ENCODE data around the gene HAP1. TPM values are rescaled to one million over a fixed set of nuclear protein-coding genes. Genes with fewer than 3 reads are reported as not detected.

The HAP1 gene
- 0.45 and 1.7 TPM in 2 replicates for total RNA-seq (ENCODE audit: low replicate concordance)

GRCh38 chr17:41734139-41734948, at the start of gene HAP1:
HAP1 (minus strand) TSS chr17:41734643; CDS start chr17:41734634, 9 bp downstream.
- Histone ChIP-seq H3K36me3 (no peaks in the 10 kb centered on the region), H3K79me2 (ENCODE audit: low read depth) (no peaks in the 10 kb centered on the region), H3K27ac (no peak within 1 kb of the TSS), H3K27me3 (peaks cover 75% of the 10 kb centered on the region), H3K4me1 (peaks cover 4% of the 10 kb centered on the region), H3K4me2 (peak within 1 kb of the TSS; percentile 86), H3K9ac (no peak within 1 kb of the TSS), H2AFZ (replicated peaks) (peak within 1 kb of the TSS; percentile 97), H4K20me1 (ENCODE audit: low read depth) (peaks cover 3% of the 10 kb centered on the region), H3K4me3 (peak within 1 kb of the TSS; percentile 70), H3F3A (ENCODE audit: low read depth) (peaks cover 8% of the 10 kb centered on the region), H3K9me3 (ENCODE audit: low read depth) (no peaks in the 10 kb centered on the region)
- H3K4me1 Mint-ChIP-seq, result peaks cover 28% of the 10 kb centered on the region
- no peaks in the 10 kb centered on the region for H3K36me3 Mint-ChIP-seq
- TF ChIP-seq CTCF (IDR thresholded peaks at IDR 0.05) (no peak), EZH2 (IDR thresholded peaks at IDR 0.05) (peak; percentile 77), EZH2phosphoT487 (IDR thresholded peaks at IDR 0.05) (peak; percentile 81)
- peaks cover 2% of the 10 kb centered on the region for H3K9me3 Mint-ChIP-seq
- peaks cover 53% of the 10 kb centered on the region for H3K27me3 Mint-ChIP-seq (ENCODE audit: insufficient read depth, low read depth)
- peak within 1 kb of the TSS; percentile 91 for H3K4me3 Mint-ChIP-seq
- peak within 1 kb of the TSS; percentile 92 for H3K27ac Mint-ChIP-seq
- DNase-seq (ENCODE audit: low spot score), result peak; percentile 79

GRCh38 chr17:41782142-41782541, 47.7 kb upstream of the HAP1 start:
- Histone ChIP-seq H3K4me2 (peak overlapping the region; percentile 34), H3K36me3 (no peaks in the 10 kb centered on the region), H3K79me2 (ENCODE audit: low read depth) (peaks cover 80% of the 10 kb centered on the region), H3K4me1 (peaks cover 35% of the 10 kb centered on the region), H3K4me3 (no peak overlapping the region), H3F3A (ENCODE audit: low read depth) (peaks cover 53% of the 10 kb centered on the region), H3K27ac (no peak overlapping the region), H2AFZ (replicated peaks) (no peak overlapping the region), H4K20me1 (ENCODE audit: low read depth) (peaks cover 48% of the 10 kb centered on the region), H3K9me3 (ENCODE audit: low read depth) (no peaks in the 10 kb centered on the region), H3K9ac (no peak overlapping the region), H3K27me3 (no peaks in the 10 kb centered on the region)
- TF ChIP-seq EZH2phosphoT487 (IDR thresholded peaks at IDR 0.05) (no peak), CTCF (IDR thresholded peaks at IDR 0.05) (no peak), EZH2 (IDR thresholded peaks at IDR 0.05) (no peak)
- Mint-ChIP-seq H3K4me3 (peak overlapping the region; percentile 52), H3K4me1 (peaks cover 40% of the 10 kb centered on the region), H3K9me3 (no peaks in the 10 kb centered on the region), H3K36me3 (no peaks in the 10 kb centered on the region), H3K27ac (peak overlapping the region; percentile 41), H3K27me3 (ENCODE audit: insufficient read depth, low read depth) (peaks cover 8% of the 10 kb centered on the region)
- DNase-seq (ENCODE audit: low spot score), result no peak

- Histone ChIP-seq H3K9me3 (ENCODE audit: low read depth) (no peaks in the 10 kb centered on the region), H3K4me3 (no peak overlapping the region), H3K9ac (no peak overlapping the region), H3K4me2 (peak overlapping the region; percentile 34), H3K79me2 (ENCODE audit: low read depth) (peaks cover 86% of the 10 kb centered on the region), H2AFZ (replicated peaks) (no peak overlapping the region), H3K27ac (peak overlapping the region; percentile 66), H3K27me3 (no peaks in the 10 kb centered on the region), H3F3A (ENCODE audit: low read depth) (peaks cover 58% of the 10 kb centered on the region), H4K20me1 (ENCODE audit: low read depth) (peaks cover 54% of the 10 kb centered on the region), H3K4me1 (peaks cover 41% of the 10 kb centered on the region), H3K36me3 (no peaks in the 10 kb centered on the region)
- H3K4me1 Mint-ChIP-seq, result peaks cover 39% of the 10 kb centered on the region
- H3K27ac Mint-ChIP-seq, result peak overlapping the region; percentile 74
- H3K4me3 Mint-ChIP-seq, result peak overlapping the region; percentile 52
- TF ChIP-seq EZH2phosphoT487 (IDR thresholded peaks at IDR 0.05) (no peak), EZH2 (IDR thresholded peaks at IDR 0.05) (no peak), CTCF (IDR thresholded peaks at IDR 0.05) (no peak)
- peaks cover 8% of the 10 kb centered on the region for H3K27me3 Mint-ChIP-seq (ENCODE audit: insufficient read depth, low read depth)
- DNase-seq (ENCODE audit: low spot score), result no peak
- H3K9me3 Mint-ChIP-seq, result no peaks in the 10 kb centered on the region
- H3K36me3 Mint-ChIP-seq, result no peaks in the 10 kb centered on the region
Observed at GRCh38 chr17:41781404-41782110, 47.1 kb upstream of the HAP1 start.
